NCI-H526 (cell line): ENCODE data around the gene GJA1.
"Not testable (repeated sequence)": the region's sequence is repeated elsewhere in the genome, so short reads cannot be mapped to it uniquely, and the experiment has no call there.

Source experiments
- DNase-seq, 2 experiments: peaks; one replicate each; lab custom pipeline; 2025; lab: John Stamatoyannopoulos, UW

The GJA1 gene

GRCh38 chr6:121435444-121436069 is at the start of gene GJA1:
GJA1 (plus strand) TSS chr6:121435646; CDS start chr6:121446848, 11,202 bp downstream.
- DNase-seq, result no peak

DNA sequence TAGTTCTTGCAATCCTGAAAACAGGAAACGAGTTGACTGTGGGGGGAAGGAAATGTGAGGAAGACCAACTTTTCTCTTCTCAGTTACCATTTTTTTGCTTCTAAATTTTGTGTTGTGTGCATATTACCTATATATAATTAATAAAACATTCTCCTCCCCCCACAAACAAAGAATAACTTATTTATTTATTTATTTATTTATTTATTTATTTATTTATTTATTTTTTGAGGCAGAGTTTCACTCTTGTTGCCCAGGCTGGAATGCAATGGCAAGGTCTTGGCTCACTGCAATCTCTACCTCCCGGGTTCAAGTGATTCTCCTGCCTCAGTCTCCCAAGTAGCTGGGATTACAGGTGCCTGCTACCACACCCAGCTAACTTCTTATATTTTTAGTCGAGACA is 48.9 kb upstream of the GJA1 start:
- DNase-seq, result not testable (repeated sequence)

GRCh38 chr6:121389419-121389818 is 46.0 kb upstream of the GJA1 start:
- DNase-seq, result no peak

DNA sequence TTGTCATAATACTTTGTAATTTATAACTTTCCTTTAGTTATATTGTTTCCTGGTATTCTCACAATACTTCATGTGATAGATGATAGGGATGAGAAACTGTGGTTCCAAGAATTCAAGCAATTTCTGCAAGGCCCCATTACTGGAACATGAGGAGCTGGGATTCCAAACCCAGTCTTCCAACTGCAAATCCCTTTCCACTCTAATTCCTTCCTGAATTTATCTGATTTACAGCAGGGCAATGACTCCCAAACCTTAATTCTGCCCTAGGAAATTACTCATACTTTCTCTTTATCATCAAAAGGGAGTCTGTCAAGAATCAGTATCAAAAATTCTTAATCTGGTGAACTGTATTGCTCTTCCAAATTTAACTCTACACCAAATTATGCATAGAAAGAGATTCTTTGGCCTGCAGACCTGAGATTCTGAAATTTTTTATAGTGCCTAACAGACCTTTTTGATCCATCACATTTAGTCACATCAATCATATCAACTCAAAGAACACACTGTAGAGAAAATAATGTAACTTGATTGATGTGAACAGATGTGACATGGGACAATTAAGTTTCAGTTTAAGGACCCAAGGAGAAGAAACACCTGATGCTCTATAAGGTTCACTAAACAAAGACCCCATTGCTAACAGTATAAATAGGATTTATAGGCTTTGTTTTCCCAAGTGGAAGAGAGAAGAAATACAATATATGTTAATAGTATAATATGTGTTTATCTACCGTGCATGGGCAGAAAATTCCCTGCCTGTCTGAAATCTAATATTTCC is 41.5 kb upstream of the GJA1 start:
- no peak for DNase-seq

DNA sequence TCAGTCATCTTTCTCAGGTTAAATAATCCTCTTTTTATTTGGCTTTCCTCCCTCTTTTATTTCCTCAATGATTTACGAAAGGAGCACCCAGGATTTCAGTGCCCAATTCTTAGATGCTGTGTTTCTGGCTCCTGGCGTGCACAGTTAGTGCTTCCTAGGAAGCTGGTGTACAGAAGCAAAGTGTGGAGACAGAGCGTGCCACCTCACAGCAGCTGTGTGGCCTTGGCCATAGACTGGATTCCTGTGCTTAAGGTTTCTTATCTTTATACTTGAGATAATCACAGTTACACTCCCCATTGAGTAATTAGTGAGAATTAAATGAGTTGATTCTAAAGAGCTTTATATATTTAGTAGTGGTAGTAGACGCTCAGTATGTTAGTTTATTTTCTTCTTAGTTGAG is 39.7 kb upstream of the GJA1 start:
- DNase-seq, result no peak

- DNase-seq, result not testable (repeated sequence)
Measured at GRCh38 chr6:121397188-121397587, 38.3 kb upstream of the GJA1 start.

DNA sequence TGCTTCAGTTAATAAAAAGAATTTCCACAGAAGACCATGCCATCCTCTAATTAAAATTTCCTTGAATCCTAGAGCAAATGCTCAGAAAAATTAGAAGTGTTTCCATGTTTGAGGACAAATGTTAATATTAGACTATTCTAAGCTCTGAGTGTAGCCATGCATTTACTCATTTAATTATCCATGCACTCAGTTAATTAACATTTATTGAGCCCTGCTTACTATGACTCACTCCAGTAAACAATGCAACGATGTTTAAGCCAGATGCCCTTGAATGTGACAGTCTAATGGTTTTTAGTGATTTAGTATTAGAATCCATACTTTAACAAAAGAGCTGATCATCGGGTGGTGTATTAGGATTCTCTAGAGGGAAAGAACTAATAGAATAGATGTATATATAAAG is 37.3 kb upstream of the GJA1 start:
- no peak for DNase-seq

GRCh38 chr6:121399966-121400365 is 35.5 kb upstream of the GJA1 start:
- no peak for DNase-seq

- no peak for DNase-seq
Measured at GRCh38 chr6:121403964-121404363, 31.5 kb upstream of the GJA1 start.

- no peak for DNase-seq
Measured at GRCh38 chr6:121405306-121405705, 30.1 kb upstream of the GJA1 start.

GRCh38 chr6:121408321-121408720 is 27.1 kb upstream of the GJA1 start:
- no peak for DNase-seq

DNA sequence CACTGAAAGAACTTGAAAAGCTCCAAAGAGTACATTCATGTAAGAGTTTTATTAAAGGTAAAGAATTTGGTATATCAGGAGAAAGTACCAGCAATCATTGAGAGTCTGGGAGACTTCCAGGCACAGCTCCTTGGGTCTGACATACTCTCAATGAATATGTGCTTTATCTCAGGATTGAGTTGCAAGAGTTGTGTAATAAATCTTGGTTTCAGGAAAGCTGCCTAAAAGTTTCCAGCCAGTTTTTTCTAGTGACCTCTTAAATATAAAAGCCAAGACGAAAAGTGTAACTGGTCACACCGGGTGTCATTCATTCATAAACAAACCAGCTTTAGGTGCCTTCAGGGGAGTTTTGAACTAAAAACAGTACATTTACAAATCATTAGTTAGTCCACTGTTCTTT is 21.6 kb upstream of the GJA1 start:
- DNase-seq, result no peak

- DNase-seq, result no peak
Measured at GRCh38 chr6:121418346-121418745, 17.1 kb upstream of the GJA1 start.

DNA sequence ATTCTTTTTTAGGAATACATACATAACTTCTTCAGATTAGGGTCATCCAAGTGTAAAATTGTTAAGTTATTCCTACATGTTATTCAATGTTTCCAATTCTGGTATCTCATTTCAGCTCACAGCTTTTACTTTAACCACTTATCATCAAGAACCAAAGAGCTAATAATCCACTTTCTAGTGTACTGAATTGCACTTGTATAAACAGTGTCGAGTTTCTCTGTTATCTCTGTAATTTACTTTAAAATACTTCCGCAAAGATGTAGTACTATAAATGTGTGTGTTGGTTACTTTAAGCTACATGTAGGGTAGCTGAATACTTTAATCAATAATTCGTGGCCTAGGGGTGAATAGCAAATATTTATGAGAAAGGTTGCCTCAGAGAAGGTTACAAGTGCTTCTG is 8.8 kb upstream of the GJA1 start:
- DNase-seq, result no peak

DNA sequence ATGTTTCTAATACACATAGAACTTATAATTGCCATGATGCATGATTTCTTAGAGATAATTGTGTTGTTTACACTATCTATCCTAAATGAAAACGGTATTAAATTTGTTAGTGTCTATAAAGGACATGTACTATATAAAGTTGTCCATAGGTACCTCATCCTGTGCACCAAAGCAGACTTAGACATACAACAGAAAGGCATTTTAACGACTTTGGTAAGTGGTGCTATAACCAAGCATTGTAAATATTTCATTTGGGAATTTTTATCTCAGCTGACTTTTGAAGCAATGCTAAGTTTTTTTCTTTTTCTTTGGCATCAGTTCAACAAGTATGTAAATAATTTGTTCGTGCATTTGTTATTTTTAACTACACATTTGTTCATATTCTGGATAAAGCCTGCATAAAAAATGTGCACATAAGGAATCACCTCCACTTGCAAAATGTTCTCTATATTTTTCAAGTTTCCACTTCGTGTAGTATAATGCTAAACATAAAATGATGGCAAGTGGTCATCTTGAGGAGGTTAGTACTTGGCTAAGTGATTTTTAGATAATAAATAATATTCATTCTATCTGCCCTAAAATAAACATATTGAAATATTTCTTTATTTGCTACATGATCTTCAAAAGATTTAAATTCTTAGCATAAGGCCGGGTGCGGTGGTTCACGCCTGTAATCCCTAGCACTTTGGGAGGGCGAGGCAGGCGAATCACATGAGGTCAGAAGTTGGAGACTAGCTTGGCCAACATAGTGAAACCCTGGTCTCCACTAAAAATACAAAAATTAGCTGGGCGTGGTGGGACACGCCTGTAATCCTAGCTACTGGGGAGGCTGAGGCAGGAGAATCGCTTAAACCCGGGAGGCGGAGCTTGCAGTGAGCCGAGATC is 6.3 kb upstream of the GJA1 start:
- DNase-seq, result no peak

- peak in 1 of 2 experiments; percentile 32 for DNase-seq
Measured at GRCh38 chr6:121430514-121431460, 4.7 kb upstream of the GJA1 start.

- not testable (repeated sequence) for DNase-seq
Measured at GRCh38 chr6:121431776-121432175, 3.7 kb upstream of the GJA1 start.

- no peak for DNase-seq
Measured at GRCh38 chr6:121434037-121434770, 1.2 kb upstream of the GJA1 start.

DNA sequence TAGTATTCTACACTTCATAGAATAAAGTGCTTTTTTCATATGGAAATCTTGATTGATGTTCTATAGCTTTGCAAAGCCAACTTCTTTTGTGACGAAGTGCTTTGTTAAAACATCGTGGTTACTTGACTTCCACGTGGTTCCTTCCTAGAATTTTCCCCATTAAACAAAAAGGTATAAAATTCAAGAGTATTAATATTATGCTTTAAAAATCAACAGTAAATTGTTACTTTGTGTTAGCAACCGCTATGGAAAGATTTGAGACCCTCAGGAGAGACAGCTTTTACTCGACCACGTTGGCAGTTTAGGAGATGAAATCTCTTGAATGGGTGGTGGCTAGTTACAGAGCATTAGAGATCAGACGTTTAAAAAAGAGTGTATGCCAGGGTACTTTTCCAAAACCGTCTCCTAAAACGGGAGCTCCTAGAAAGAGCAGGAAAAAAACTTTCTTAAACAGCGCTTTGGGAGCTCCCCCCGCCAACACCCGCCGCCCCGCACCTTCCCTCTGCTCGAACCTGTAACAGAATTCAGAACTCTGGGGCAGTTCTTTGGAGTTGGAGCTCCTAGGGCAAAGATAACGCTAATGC is 920 bp downstream of the GJA1 start:
- DNase-seq, result no peak
